ENCODE results near the gene C14orf180.

The C14orf180 gene

GRCh38 chr14:104559804-104560585 is 19.6 kb upstream of the C14orf180 start:
- no peak for DNase-seq

- no peak for DNase-seq
Measured at GRCh38 chr14:104560586-104560945, 19.0 kb upstream of the C14orf180 start.

GRCh38 chr14:104561124-104561557 is 18.4 kb upstream of the C14orf180 start:
- DNase-seq, result no peak

- DNase-seq, result no peak
Measured at GRCh38 chr14:104561632-104562495, 17.7 kb upstream of the C14orf180 start.

- DNase-seq, result no peak
Measured at GRCh38 chr14:104562606-104563005, 17.0 kb upstream of the C14orf180 start.

GRCh38 chr14:104563191-104563741 is 16.3 kb upstream of the C14orf180 start:
- DNase-seq, result no peak

GRCh38 chr14:104563742-104564615 is 15.6 kb upstream of the C14orf180 start:
- peak in 46 of 56 donors; percentile 8 to 80 (median 49) for DNase-seq

GRCh38 chr14:104564744-104565679 is 14.6 kb upstream of the C14orf180 start:
- no peak for DNase-seq

GRCh38 chr14:104567141-104567956 is 12.2 kb upstream of the C14orf180 start:
- DNase-seq, result no peak

GRCh38 chr14:104567957-104568225 is 11.7 kb upstream of the C14orf180 start:
- DNase-seq, result no peak

GRCh38 chr14:104568620-104569019 is 10.9 kb upstream of the C14orf180 start:
- DNase-seq, result no peak

GRCh38 chr14:104569435-104569834 is 10.1 kb upstream of the C14orf180 start:
- DNase-seq, result no peak

GRCh38 chr14:104571246-104571645 is 8.3 kb upstream of the C14orf180 start:
- no peak for DNase-seq

GRCh38 chr14:104572024-104572626 is 7.4 kb upstream of the C14orf180 start:
- no peak for DNase-seq

- DNase-seq, result no peak
Measured at GRCh38 chr14:104572668-104573067, 6.9 kb upstream of the C14orf180 start.

GRCh38 chr14:104573930-104574329 is 5.6 kb upstream of the C14orf180 start:
- no peak for DNase-seq

GRCh38 chr14:104574536-104574935 is 5.0 kb upstream of the C14orf180 start:
- DNase-seq, result no peak

GRCh38 chr14:104574978-104575583 is 4.5 kb upstream of the C14orf180 start:
- DNase-seq, result no peak

Data from amygdala (tissue), 56 donors.